Activated T-cell treated with anti-CD3 and anti-CD28 coated beads, Interleukin-2, amount 50 U/mL, for 4 hours (primary cell): ENCODE measurements around the gene MDGA2. TPM values are rescaled to one million over a fixed set of nuclear protein-coding genes. Genes with fewer than 3 reads are reported as not detected.

Source experiments
- ATAC-seq, 2 donors: fragments of 200-7000 bp; cut with Tn5 transposase; one replicate each; pipeline ENCODE4 v1.10.0; 2021
- DNase-seq: peaks from one replicate; pipeline ENCODE4 v3.0.0-alpha.2; 2020
- H3K27me3 Mint-ChIP-seq: one replicate; pipeline ENCODE4 v1.8.0; 2021; ENCODE audit warnings: low read depth, mixed read lengths
- H3K36me3 Mint-ChIP-seq: one replicate; pipeline ENCODE4 v1.8.0; 2022; ENCODE audit warnings: mixed read lengths; ENCODE audit not compliant: insufficient read depth
- H3K4me1 Mint-ChIP-seq: one replicate; pipeline ENCODE4 v1.8.0; 2021; ENCODE audit warnings: low read depth, mixed read lengths
- H3K4me3 Mint-ChIP-seq: one replicate; pipeline ENCODE4 v1.8.0; 2021; ENCODE audit warnings: mild to moderate bottlenecking, moderate library complexity, mixed read lengths
- H3K9me3 Mint-ChIP-seq: one replicate; pipeline ENCODE4 v1.8.0; 2021; ENCODE audit warnings: mixed read lengths
- total RNA-seq, 3 donors: library from RNA; stranded (reverse); gene quantifications; one replicate each; pipeline ENCODE4 v1.2.1, GENCODE V29; 2021

The MDGA2 gene
- total RNA-seq, 3 donors from 2014 or later = not detected

DNA sequence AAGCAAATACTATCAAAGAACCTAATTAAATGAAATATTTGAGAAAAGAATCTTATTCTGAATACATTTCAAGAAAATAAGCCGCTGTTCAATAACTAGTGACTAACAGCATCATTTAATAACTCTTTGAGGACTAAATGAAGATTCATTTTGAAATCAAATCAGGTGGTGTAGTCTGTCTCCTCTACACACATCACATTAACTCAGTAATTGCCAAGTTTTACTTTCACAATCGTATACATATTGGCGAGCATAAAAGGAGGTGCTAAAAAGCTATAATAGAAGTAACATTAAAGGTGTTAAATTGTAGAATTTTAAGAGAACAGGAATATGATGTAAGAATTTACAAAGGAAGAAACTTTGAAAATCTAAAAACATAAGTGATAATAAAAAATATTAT is 185.1 kb downstream of the MDGA2 start:
- no peak for ATAC-seq
- no peak for DNase-seq
- H3K4me3 Mint-ChIP-seq = no peak overlapping the region

DNA sequence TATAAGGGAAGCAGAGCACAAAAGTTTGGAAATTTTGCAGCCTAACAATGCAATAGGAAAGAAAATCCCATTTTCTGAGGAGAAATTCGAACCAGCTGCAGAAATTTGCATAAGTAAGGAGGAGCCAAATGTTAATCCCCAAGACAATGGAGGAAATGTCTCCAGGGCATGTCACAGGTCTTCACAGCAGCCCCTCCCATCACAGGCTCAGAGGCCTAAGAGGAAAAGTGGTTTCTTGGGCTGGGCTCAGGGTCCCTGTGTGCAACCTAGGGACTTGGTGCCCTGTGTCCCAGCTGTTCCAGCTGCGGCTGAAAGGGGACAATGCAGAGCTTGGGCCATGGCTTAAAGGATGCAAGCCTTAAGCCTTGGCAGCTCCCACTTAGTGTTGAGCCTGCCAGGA is 190.0 kb downstream of the MDGA2 start:
- ATAC-seq (no peak), DNase-seq (no peak)
- no peak overlapping the region for H3K4me3 Mint-ChIP-seq
- H3K27me3 Mint-ChIP-seq = no peaks in the 10 kb centered on the region
- peaks cover 14% of the 10 kb centered on the region for H3K9me3 Mint-ChIP-seq
- H3K4me1 Mint-ChIP-seq = no peaks in the 10 kb centered on the region
- no peaks in the 10 kb centered on the region for H3K36me3 Mint-ChIP-seq

More for the DNA sequence above, 185.1 kb downstream of the MDGA2 start:
- Mint-ChIP-seq H3K27me3 (no peaks in the 10 kb centered on the region), H3K4me1 (no peaks in the 10 kb centered on the region), H3K9me3 (peaks cover 4% of the 10 kb centered on the region), H3K36me3 (no peaks in the 10 kb centered on the region)

DNA sequence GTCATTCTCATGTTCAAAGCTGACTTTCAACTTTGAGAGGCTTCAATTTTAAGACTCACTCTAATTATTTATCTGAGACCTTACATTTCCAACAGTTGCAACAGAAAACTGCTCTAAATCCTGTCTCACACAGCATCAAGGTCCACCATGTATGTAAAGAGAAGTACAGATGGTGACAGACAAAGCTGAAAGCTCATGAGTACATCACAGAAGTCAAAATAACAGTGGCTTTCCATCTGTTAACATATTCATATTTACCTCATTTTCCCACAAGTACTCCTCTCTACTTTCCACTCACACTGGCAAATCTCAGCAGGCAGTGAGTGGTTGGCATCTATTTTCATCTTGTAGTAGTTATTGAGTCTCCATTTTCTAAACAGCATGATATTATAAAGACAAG is 192.0 kb downstream of the MDGA2 start:
- no peak overlapping the region for H3K4me3 Mint-ChIP-seq
- peaks cover 11% of the 10 kb centered on the region for H3K9me3 Mint-ChIP-seq
- no peaks in the 10 kb centered on the region for H3K36me3 Mint-ChIP-seq
- no peak for ATAC-seq
- no peaks in the 10 kb centered on the region for H3K27me3 Mint-ChIP-seq
- H3K4me1 Mint-ChIP-seq = no peaks in the 10 kb centered on the region
- DNase-seq = no peak

DNA sequence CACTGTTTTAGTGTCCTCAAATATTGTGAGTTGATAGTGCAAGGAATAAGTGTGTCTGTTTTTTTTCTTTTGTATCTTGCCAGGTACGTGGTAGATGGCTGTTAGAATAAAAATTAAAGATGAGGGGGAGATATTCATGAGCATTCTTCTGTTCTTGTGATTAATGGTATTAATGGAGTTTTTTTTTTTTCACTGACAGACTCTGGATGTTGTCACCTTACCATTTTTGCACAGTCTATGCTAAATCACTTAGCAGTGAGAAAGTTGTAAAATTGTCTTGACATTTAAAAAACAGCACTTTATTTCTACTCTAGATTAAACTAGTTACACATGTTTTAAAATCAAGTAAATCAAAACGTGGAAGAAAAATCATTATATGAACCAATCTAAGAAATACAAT is 204.3 kb downstream of the MDGA2 start:
- Mint-ChIP-seq H3K4me3 (no peak overlapping the region), H3K4me1 (no peaks in the 10 kb centered on the region)

DNA sequence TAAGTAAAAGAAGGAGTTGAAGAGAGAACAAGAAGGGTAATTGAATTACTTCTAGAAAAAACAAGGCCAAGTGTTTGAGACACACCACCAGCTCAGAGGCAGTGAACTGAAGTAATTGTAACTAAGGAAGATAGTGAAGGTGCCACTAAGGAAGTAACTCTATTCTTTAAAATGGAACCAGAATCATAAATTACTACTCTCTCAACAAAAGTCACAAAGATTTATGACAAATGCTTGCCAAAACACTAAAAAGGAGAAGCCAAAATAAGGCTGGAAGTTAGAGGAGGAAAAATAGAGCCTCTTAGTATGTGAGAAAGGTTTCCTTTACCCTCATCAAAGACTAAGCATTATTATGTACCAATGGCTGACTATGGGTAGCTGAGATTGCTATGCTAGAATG is 208.5 kb downstream of the MDGA2 start:
- no peaks in the 10 kb centered on the region for H3K4me1 Mint-ChIP-seq
- no peak overlapping the region for H3K4me3 Mint-ChIP-seq
- no peak for ATAC-seq
- no peaks in the 10 kb centered on the region for H3K27me3 Mint-ChIP-seq
- H3K36me3 Mint-ChIP-seq = no peaks in the 10 kb centered on the region
- DNase-seq = no peak
- H3K9me3 Mint-ChIP-seq = peaks cover 7% of the 10 kb centered on the region

More for the DNA sequence above, 204.3 kb downstream of the MDGA2 start:
- Mint-ChIP-seq H3K9me3 (peaks cover 8% of the 10 kb centered on the region), H3K27me3 (no peaks in the 10 kb centered on the region), H3K36me3 (no peaks in the 10 kb centered on the region)
- no peak for ATAC-seq
- no peak for DNase-seq

DNA sequence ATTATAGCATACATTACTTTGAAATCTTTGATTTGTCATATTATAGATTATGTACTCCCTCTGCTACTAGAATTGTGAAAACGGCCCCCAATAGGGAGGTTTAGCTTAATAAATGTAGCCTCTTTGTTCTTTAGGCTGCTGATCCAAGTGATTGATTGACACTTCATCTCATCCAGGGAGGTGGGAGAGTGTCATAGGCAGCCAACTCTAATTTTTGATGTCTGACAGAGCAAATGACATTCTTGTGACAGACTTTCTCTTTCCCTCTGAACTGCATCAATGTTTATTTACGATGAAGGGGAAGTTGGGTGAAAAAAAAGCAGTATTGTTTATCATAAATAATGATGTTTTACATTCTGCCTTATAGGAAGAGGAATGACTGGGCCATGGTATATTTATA is 221.4 kb downstream of the MDGA2 start:
- Mint-ChIP-seq H3K4me1 (no peaks in the 10 kb centered on the region), H3K27me3 (no peaks in the 10 kb centered on the region), H3K36me3 (no peaks in the 10 kb centered on the region), H3K9me3 (peaks cover 6% of the 10 kb centered on the region), H3K4me3 (no peak overlapping the region)
- ATAC-seq (no peak), DNase-seq (no peak)

DNA sequence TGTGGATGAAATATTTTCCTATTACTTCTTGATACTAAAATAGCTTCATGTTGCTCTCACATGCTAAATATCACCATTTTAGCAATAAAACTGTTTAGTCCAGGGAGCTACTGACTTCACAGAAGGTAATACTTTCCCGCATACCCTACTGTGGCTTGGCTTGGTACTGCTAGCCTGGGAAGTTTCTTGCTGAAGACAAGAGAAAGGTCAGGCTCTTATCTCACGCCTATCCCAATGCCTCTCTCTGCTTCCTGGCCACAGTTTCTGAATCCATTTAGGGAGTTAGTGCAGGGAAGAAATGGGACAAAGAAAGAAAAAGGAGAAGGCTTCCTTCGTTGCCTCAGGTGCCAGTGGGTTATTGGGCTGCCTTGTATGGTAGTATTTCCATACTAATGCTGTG is 228.3 kb downstream of the MDGA2 start:
- ATAC-seq (no peak), DNase-seq (no peak)
- H3K27me3 Mint-ChIP-seq = no peaks in the 10 kb centered on the region
- peaks cover 2% of the 10 kb centered on the region for H3K9me3 Mint-ChIP-seq
- H3K4me3 Mint-ChIP-seq = no peak overlapping the region
- no peaks in the 10 kb centered on the region for H3K4me1 Mint-ChIP-seq
- no peaks in the 10 kb centered on the region for H3K36me3 Mint-ChIP-seq

DNA sequence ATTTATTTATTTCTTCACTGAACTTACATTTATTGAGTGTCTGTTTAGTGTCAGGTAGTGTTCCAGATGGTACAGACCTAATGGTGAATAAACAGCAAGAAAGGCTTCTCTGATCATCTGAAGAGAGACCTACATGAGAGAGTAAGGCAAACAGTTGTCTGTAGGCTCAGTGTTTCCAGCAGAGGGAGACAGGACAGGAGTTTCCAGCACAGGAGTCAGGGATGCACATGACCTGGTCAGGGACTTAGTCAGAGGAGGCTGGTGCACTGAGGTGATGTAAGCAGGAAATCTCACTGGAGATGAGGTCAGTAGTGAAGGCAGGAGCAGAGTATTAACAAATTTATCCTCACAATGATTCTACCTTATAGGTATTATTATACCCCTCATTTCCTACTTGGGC is 233.2 kb downstream of the MDGA2 start:
- Mint-ChIP-seq H3K9me3 (peaks cover 8% of the 10 kb centered on the region), H3K4me3 (no peak overlapping the region), H3K27me3 (no peaks in the 10 kb centered on the region), H3K4me1 (no peaks in the 10 kb centered on the region), H3K36me3 (no peaks in the 10 kb centered on the region)
- no peak for ATAC-seq
- DNase-seq = no peak

DNA sequence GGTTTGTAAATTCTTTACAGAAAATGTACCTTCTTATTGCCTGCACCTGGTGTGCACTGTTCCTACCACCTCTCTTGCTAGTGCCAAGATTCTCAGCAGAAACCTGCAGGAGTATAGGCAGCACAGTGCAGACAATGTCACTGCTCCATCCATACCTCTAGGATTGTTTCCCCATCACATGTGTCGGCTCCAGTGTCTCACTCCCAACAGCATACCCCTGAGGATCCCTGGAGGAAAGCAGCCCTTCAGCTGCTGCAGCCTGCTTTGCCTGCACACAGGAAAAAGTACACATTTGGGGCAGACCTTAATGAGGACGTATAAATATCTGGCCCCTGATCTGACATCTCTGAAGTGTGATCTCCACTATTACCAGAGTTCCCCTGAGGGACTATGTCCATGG is 235.5 kb downstream of the MDGA2 start:
- no peaks in the 10 kb centered on the region for H3K4me1 Mint-ChIP-seq
- H3K9me3 Mint-ChIP-seq = peaks cover 12% of the 10 kb centered on the region
- H3K27me3 Mint-ChIP-seq = no peaks in the 10 kb centered on the region
- no peaks in the 10 kb centered on the region for H3K36me3 Mint-ChIP-seq
- no peak for DNase-seq
- no peak for ATAC-seq
- no peak overlapping the region for H3K4me3 Mint-ChIP-seq

DNA sequence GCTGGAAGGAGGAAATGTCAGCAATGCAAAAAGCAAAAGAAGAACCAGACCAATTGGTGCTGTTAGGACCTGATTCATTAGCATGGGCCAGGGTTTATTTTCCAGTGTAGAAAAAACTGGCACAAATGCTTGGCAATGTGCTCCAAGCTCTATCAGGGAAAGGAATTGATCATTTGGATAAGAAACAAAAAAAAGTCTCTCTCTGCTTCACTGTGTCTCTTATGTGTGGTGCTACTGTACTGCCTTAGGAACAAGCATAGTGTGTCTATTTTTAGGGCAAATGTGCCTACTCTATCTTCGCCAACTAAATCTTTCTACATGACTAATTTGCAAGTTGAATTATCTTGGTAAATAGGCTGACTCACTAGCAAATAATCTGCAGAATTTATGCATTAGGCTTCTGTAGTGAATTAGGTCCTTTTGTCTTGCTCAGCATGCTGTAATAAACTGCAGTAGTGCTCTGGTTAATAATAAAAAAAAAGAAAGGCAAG is 236.7 kb downstream of the MDGA2 start:
- ATAC-seq (no peak), DNase-seq (no peak)
- peaks cover 12% of the 10 kb centered on the region for H3K9me3 Mint-ChIP-seq
- no peak overlapping the region for H3K4me3 Mint-ChIP-seq
- H3K27me3 Mint-ChIP-seq = no peaks in the 10 kb centered on the region
- H3K4me1 Mint-ChIP-seq = no peaks in the 10 kb centered on the region
- H3K36me3 Mint-ChIP-seq = no peaks in the 10 kb centered on the region

DNA sequence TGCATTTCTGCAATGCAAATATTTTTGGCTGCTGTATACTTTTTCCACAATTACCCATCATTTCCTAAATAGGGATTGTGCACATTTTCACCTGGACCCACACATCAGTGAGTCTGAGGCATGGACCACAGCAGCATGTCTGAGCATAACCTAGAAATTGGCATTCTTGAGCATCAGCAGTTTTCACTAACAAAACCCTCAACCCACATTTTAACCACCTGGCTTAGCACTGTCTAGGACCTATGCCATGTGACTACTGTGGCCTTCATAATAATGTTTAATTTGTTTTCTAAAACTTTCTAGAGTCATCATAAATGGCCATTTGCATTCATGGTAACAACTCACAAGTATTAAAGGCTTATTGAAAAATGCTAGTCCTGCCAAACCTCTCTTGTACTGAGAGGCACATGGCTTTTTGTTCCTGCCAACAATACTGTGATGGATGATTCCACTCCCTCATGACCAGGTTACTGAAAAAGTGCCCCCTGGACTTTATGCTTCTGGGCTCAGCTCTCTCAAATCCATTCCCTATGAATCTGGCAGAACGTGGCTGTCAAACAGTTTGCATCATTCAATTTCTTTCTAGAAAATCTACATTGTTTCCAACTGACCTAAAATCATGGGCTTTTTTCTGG is 240.0 kb downstream of the MDGA2 start:
- Mint-ChIP-seq H3K36me3 (no peaks in the 10 kb centered on the region), H3K4me1 (no peaks in the 10 kb centered on the region), H3K4me3 (no peak overlapping the region), H3K9me3 (peaks cover 4% of the 10 kb centered on the region), H3K27me3 (no peaks in the 10 kb centered on the region)
- no peak for DNase-seq
- no peak for ATAC-seq

DNA sequence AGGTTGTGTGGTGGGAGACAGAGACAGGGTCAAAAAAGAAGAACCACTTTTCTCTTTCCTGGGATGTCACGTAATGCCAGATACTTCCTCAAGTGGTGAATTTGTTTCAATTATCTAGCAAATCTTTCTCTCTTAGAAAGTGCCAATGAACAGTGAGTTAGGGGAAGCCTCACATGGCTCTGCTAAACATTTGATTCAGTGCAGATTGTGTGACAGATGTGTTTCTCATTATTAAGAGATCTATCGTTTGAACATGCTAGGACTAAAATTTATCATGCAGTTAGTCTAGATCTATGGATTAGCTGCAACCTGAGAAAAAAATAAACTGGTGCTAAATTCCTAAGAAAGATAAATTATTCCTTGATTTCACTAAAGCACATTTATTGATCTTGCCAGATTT is 247.8 kb downstream of the MDGA2 start:
- Mint-ChIP-seq H3K4me3 (no peak overlapping the region), H3K36me3 (no peaks in the 10 kb centered on the region), H3K9me3 (peaks cover 4% of the 10 kb centered on the region), H3K27me3 (no peaks in the 10 kb centered on the region), H3K4me1 (no peaks in the 10 kb centered on the region)
- ATAC-seq (no peak), DNase-seq (no peak)

DNA sequence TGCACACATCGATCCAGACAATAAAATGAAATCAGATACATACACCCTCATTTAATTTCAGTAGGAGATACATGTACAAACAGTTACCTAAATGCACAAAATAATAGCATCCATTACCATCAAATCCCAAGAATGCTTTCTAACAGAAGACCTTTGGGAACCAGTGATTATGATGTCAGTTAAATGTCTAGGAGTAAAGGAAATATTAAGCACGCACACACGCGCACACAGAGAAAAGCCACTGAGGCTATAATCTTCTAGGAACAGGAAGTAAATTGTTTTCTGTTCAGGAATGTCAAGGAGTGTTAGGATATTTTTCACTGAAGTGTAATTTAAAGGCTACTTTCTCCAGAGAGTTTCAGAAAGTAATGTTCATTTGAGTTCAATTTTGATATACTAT is 250.1 kb downstream of the MDGA2 start:
- H3K27me3 Mint-ChIP-seq = no peaks in the 10 kb centered on the region
- DNase-seq (no peak), ATAC-seq (no peak)
- no peaks in the 10 kb centered on the region for H3K4me1 Mint-ChIP-seq
- no peak overlapping the region for H3K4me3 Mint-ChIP-seq
- peaks cover 8% of the 10 kb centered on the region for H3K9me3 Mint-ChIP-seq
- no peaks in the 10 kb centered on the region for H3K36me3 Mint-ChIP-seq

DNA sequence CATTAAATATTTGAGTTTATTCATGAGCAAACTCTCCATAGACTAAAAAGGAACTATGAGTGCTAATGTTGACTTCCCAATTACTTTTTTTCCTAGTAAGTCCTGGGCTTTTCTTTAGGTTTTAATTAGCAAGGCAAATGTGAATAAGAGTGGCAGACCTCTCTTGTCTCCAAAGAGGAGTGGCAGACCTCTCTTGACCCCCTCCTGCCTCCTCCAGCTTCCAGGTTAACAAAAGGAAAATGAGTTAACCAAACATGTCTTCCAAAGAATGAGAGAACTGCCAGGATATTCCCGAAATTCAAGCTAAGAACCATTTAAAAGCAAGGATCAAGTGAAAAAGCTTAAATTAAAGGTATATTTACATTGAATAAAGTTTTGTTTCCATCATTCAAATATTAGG is 253.2 kb downstream of the MDGA2 start:
- H3K4me3 Mint-ChIP-seq = no peak overlapping the region
- no peak for ATAC-seq
- no peaks in the 10 kb centered on the region for H3K27me3 Mint-ChIP-seq
- peaks cover 8% of the 10 kb centered on the region for H3K9me3 Mint-ChIP-seq
- no peaks in the 10 kb centered on the region for H3K36me3 Mint-ChIP-seq
- DNase-seq = no peak
- H3K4me1 Mint-ChIP-seq = no peaks in the 10 kb centered on the region

DNA sequence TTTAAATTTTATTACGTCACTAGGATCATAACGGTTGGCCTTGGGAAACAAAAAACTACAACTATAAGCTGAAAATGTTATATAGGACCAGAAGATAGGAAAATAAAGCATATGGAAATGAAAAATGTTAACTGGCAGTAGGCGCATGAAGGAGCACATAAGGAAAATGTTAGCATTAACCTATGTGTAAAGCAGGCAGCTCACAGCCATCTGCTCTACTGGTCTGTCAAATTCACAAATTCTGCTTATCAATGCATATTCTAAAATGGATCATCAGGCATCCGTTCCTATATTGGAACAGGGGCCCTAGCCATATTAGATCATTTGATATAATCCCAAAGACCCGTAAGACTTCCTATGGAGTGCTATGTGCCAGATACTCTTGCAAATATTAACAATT is 263.9 kb downstream of the MDGA2 start:
- ATAC-seq (no peak), DNase-seq (no peak)
- Mint-ChIP-seq H3K36me3 (no peaks in the 10 kb centered on the region), H3K27me3 (no peaks in the 10 kb centered on the region), H3K4me1 (no peaks in the 10 kb centered on the region), H3K9me3 (peaks cover 4% of the 10 kb centered on the region), H3K4me3 (no peak overlapping the region)

DNA sequence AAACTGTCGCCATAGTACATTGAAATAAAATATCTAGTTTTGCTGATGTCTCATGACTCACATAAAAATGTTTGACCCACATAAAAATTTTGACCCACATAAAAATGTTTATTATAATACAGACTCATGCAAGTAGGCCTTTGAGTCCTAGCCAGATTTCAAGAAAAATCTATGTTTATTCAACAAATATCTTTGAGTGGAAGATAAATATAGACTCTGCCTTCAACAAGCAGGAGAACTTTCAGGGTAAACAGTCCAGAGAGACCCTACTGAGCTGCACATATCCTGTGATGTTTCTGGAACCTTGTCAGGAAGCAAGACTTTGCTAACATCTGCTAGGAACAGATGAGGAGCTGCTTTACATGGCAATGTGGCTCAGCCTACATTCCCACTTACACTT is 283.1 kb downstream of the MDGA2 start:
- H3K27me3 Mint-ChIP-seq = no peaks in the 10 kb centered on the region

More for the DNA sequence above, 283.1 kb downstream of the MDGA2 start:
- H3K4me1 Mint-ChIP-seq = no peaks in the 10 kb centered on the region
- peaks cover 17% of the 10 kb centered on the region for H3K9me3 Mint-ChIP-seq
- DNase-seq = no peak
- no peak for ATAC-seq
- no peaks in the 10 kb centered on the region for H3K36me3 Mint-ChIP-seq
- no peak overlapping the region for H3K4me3 Mint-ChIP-seq
